DOHH2 (cell line): ENCODE results near the gene NEDD4L.

Experiments used
- H3F3A ChIP-seq: fragments of 200-600 bp; sonication (generic), shearing (Covaris generic); 2 replicates; pipeline ENCODE4 v1.6.0; 2016; ENCODE audit warnings: antibody characterized with exemption, mild to moderate bottlenecking; ENCODE audit not compliant: control insufficient read depth, insufficient read depth
- H3K27ac ChIP-seq: fragments of 200-600 bp; sonication (generic); 2 replicates; pipeline ENCODE4 v1.5.1; 2014; ENCODE audit warnings: low read depth, mild to moderate bottlenecking, low read length, moderate library complexity
- H3K27me3 ChIP-seq: fragments of 200-600 bp; sonication (generic); 2 replicates; pipeline ENCODE4 v1.6.1; 2014; ENCODE audit warnings: mild to moderate bottlenecking, low read length, mixed read lengths; ENCODE audit not compliant: control insufficient read depth
- H3K36me3 ChIP-seq: fragments of 200-600 bp; sonication (generic); 2 replicates; pipeline ENCODE4 v1.6.1; 2014; ENCODE audit warnings: mild to moderate bottlenecking, low read length, moderate library complexity, mixed read lengths; ENCODE audit not compliant: control insufficient read depth
- H3K4me1 ChIP-seq: fragments of 200-600 bp; sonication (generic); 2 replicates; pipeline ENCODE4 v1.6.1; 2014; ENCODE audit warnings: mild to moderate bottlenecking, low read length, mixed read lengths; ENCODE audit not compliant: control insufficient read depth
- H3K4me2 ChIP-seq: fragments of 200-600 bp; sonication (generic); 2 replicates; pipeline ENCODE4 v1.6.0; 2014; ENCODE audit warnings: mild to moderate bottlenecking, low read length, moderate library complexity
- H3K4me3 ChIP-seq: fragments of 200-600 bp; sonication (generic); 2 replicates; pipeline ENCODE4 v1.5.1; 2014; ENCODE audit warnings: mild to moderate bottlenecking, low read length, mixed read lengths
- H3K79me2 ChIP-seq: fragments of 200-600 bp; sonication (generic); 2 replicates; pipeline ENCODE4 v1.6.1; 2014; ENCODE audit warnings: mild to moderate bottlenecking, low read length, mixed read lengths; ENCODE audit not compliant: control insufficient read depth
- H3K9me2 ChIP-seq: fragments of 200-600 bp; sonication (generic); replicated peaks from 2 replicates; pipeline ENCODE4 v1.6.1; 2014; ENCODE audit warnings: mild to moderate bottlenecking, low read length, mixed read lengths; ENCODE audit not compliant: control insufficient read depth
- H3K9me3 ChIP-seq: fragments of 200-600 bp; sonication (generic); 2 replicates; pipeline ENCODE4 v1.6.1; 2014; ENCODE audit warnings: antibody characterized with exemption, low read length, mixed read lengths; ENCODE audit not compliant: control insufficient read depth, insufficient read depth
- H4K20me1 ChIP-seq: fragments of 200-600 bp; sonication (generic); 2 replicates; pipeline ENCODE4 v1.6.0; 2014; ENCODE audit warnings: low read depth, mild to moderate bottlenecking, antibody characterized with exemption, low read length, moderate library complexity; ENCODE audit not compliant: control insufficient read depth, insufficient read depth
- CTCF ChIP-seq: fragments of 200-600 bp; sonication (generic); IDR thresholded peaks from one replicate; pipeline ENCODE4 v1.5.1; 2014; ENCODE audit warnings: antibody characterized with exemption, mild to moderate bottlenecking, low read depth, low read length; ENCODE audit not compliant: poor library complexity, severe bottlenecking
- EZH2phosphoT487 ChIP-seq: fragments of 200-600 bp; sonication (generic); IDR thresholded peaks from 2 replicates; pipeline ENCODE4 v1.6.1; 2017; ENCODE audit warnings: borderline replicate concordance, mild to moderate bottlenecking, antibody characterized with exemption, low read length, moderate library complexity, mixed read lengths

Gene NEDD4L

GRCh38 chr18:58348517-58348916, 304.5 kb downstream of the NEDD4L start:
- Histone ChIP-seq H3K9me3 (no peaks in the 10 kb centered on the region), H3K4me1 (no peaks in the 10 kb centered on the region), H4K20me1 (no peaks in the 10 kb centered on the region), H3K4me3 (no peak overlapping the region), H3K36me3 (peaks cover 44% of the 10 kb centered on the region), H3K27ac (no peak overlapping the region), H3K9me2 (no peaks in the 10 kb centered on the region), H3K27me3 (no peaks in the 10 kb centered on the region), H3F3A (no peaks in the 10 kb centered on the region), H3K4me2 (no peak overlapping the region), H3K79me2 (no peaks in the 10 kb centered on the region)
- TF ChIP-seq CTCF: no peak
- TF ChIP-seq EZH2phosphoT487: no peak

- TF ChIP-seq CTCF (no peak), EZH2phosphoT487 (no peak)
These were observed 304.9 kb downstream of the NEDD4L start for GRCh38 chr18:58348951-58349350.

GRCh38 chr18:58349650-58350049, 305.6 kb downstream of the NEDD4L start:
- no peaks in the 10 kb centered on the region for H3K9me2 ChIP-seq
- no peak overlapping the region for H3K4me3 ChIP-seq
- no peak overlapping the region for H3K27ac ChIP-seq
- no peaks in the 10 kb centered on the region for H3K27me3 ChIP-seq
- peaks cover 42% of the 10 kb centered on the region for H3K36me3 ChIP-seq
- H4K20me1 ChIP-seq: no peaks in the 10 kb centered on the region
- TF ChIP-seq CTCF (no peak), EZH2phosphoT487 (no peak)
- H3K4me1 ChIP-seq: no peaks in the 10 kb centered on the region
- H3K4me2 ChIP-seq: no peak overlapping the region
- H3F3A ChIP-seq: no peaks in the 10 kb centered on the region
- no peaks in the 10 kb centered on the region for H3K9me3 ChIP-seq
- H3K79me2 ChIP-seq: no peaks in the 10 kb centered on the region

More at GRCh38 chr18:58348951-58349350, 304.9 kb downstream of the NEDD4L start:
- no peaks in the 10 kb centered on the region for H3K4me1 ChIP-seq
- H3F3A ChIP-seq: no peaks in the 10 kb centered on the region
- H3K9me2 ChIP-seq: no peaks in the 10 kb centered on the region
- no peaks in the 10 kb centered on the region for H3K79me2 ChIP-seq
- no peaks in the 10 kb centered on the region for H3K27me3 ChIP-seq
- no peak overlapping the region for H3K27ac ChIP-seq
- no peak overlapping the region for H3K4me2 ChIP-seq
- H3K9me3 ChIP-seq: no peaks in the 10 kb centered on the region
- H3K4me3 ChIP-seq: no peak overlapping the region
- no peaks in the 10 kb centered on the region for H4K20me1 ChIP-seq
- peaks cover 44% of the 10 kb centered on the region for H3K36me3 ChIP-seq

GRCh38 chr18:58350526-58350925, 306.5 kb downstream of the NEDD4L start:
- Histone ChIP-seq H3K27ac (no peak overlapping the region), H3F3A (no peaks in the 10 kb centered on the region), H3K9me3 (no peaks in the 10 kb centered on the region), H3K36me3 (peaks cover 42% of the 10 kb centered on the region), H3K4me2 (no peak overlapping the region), H3K27me3 (no peaks in the 10 kb centered on the region), H3K4me3 (no peak overlapping the region), H4K20me1 (no peaks in the 10 kb centered on the region), H3K79me2 (no peaks in the 10 kb centered on the region), H3K9me2 (no peaks in the 10 kb centered on the region), H3K4me1 (no peaks in the 10 kb centered on the region)
- TF ChIP-seq CTCF (no peak), EZH2phosphoT487 (no peak)
